A549 (cell line): ENCODE data around the gene PTPRN2. TPM values are rescaled to one million over a fixed set of nuclear protein-coding genes. Genes with fewer than 3 reads are reported as not detected.

ENCODE experiments used
- ATAC-seq, 2 experiments: fragments of 200-7000 bp in 1 of 2; fragments of >200 bp in 1 of 2; cut with Nextera tagmentation in 1 of 2; cut with Tn5 transposase in 1 of 2; 3 replicates each; pipeline versions ENCODE4 v1.8.0 to v1.9.1; 2018 to 2020; ENCODE audit warnings: mild to moderate bottlenecking in 1 of 2, moderate library complexity in 1 of 2
- CTCF ChIA-PET: fragments of 300-600 bp; sonication (Branson Sonifier 250); formaldehyde crosslinking; extraction: SDS; loops from one replicate; lab custom pipeline; 2021; ENCODE audit warnings: antibody characterized with exemption, inconsistent platforms; lab: Yijun Ruan, JAX
- POLR2A ChIA-PET: fragments of 350-600 bp; formaldehyde crosslinking; extraction: SDS; loops from one replicate; lab custom pipeline; 2021; ENCODE audit warnings: antibody characterized with exemption, inconsistent platforms; lab: Yijun Ruan, JAX
- DNase-seq, 2 experiments: peaks; one replicate each; pipeline versions ENCODE4 v3.0.0 to v3.0.0-alpha.2; 2011 to 2016; ENCODE audit warnings: low read depth in 1 of 2, low spot score in 1 of 2
- FAIRE-seq: peaks from 2 replicates; lab custom pipeline; 2011; peaks lifted over from hg19 to GRCh38; lab: Jason Lieb, UNC
- H3K27ac ChIP-seq, 2 experiments: fragments of >200 bp; sonication (Bioruptor Twin); formaldehyde crosslinking; 3 replicates each; pipeline ENCODE4 v1.5.1; 2016 to 2017
- H3K4me1 ChIP-seq: fragments of >200 bp; sonication (Bioruptor Twin); formaldehyde crosslinking; 3 replicates; pipeline ENCODE4 v1.6.1; 2016
- H3K4me2 ChIP-seq: fragments of >200 bp; sonication (Bioruptor Twin); formaldehyde crosslinking; 3 replicates; pipeline ENCODE4 v1.6.1; 2016
- H3K4me3 ChIP-seq: fragments of >200 bp; sonication (Bioruptor Twin); formaldehyde crosslinking; 3 replicates; pipeline ENCODE4 v1.5.1; 2016
- H3K9me3 ChIP-seq: fragments of >200 bp; sonication (Bioruptor Twin); formaldehyde crosslinking; 3 replicates; pipeline ENCODE4 v1.6.1; 2016
- CBX8 ChIP-seq: fragments of 200-600 bp; sonication (generic); IDR thresholded peaks from 2 replicates; pipeline ENCODE4 v1.6.1; 2016
- CEBPB ChIP-seq, 2 experiments: fragments of >200 bp in 1 of 2; sonication (Bioruptor Twin) in 1 of 2; formaldehyde crosslinking in 1 of 2; IDR thresholded peaks; 2 replicates each; pipeline ENCODE4 v1.6.1; 2012 to 2016
- E2F6 ChIP-seq: IDR thresholded peaks from 2 replicates; pipeline ENCODE4 v1.6.1; 2012; ENCODE audit warnings: low read depth, borderline replicate concordance
- EHMT2 ChIP-seq: fragments of 200-600 bp; sonication (generic); IDR thresholded peaks from 2 replicates; pipeline ENCODE4 v1.6.1; 2016; ENCODE audit warnings: antibody characterized with exemption, low read depth, mild to moderate bottlenecking, moderate library complexity
- ESRRA ChIP-seq: fragments of 150-350 bp; IDR thresholded peaks from 2 replicates; pipeline ENCODE4 v1.6.1; 2014; ENCODE audit warnings: mild to moderate bottlenecking, low read length, borderline replicate concordance
- FOXS1 ChIP-seq: fragments of 250-450 bp; sonication (Bioruptor Pico); IDR thresholded peaks from 2 replicates; pipeline ENCODE4 v1.5.0; 2020; ENCODE audit warnings: mild to moderate bottlenecking, moderate library complexity
- HOXB13 ChIP-seq: fragments of 250-450 bp; sonication (Bioruptor Pico); IDR thresholded peaks from 2 replicates; pipeline ENCODE4 v1.5.0; 2020; ENCODE audit warnings: low read depth, mild to moderate bottlenecking, moderate library complexity
- JUN ChIP-seq, 2 experiments: fragments of >200 bp; sonication (Bioruptor Twin); formaldehyde crosslinking; IDR thresholded peaks; 2 replicates in 1 of 2; 3 replicates in 1 of 2; pipeline ENCODE4 v1.6.1; 2016 to 2017
- JUNB ChIP-seq: fragments of >200 bp; sonication (Bioruptor Twin); formaldehyde crosslinking; IDR thresholded peaks from 2 replicates; pipeline ENCODE4 v1.6.1; 2016
- NFE2L2 ChIP-seq: fragments of 150-350 bp; conservative IDR thresholded peaks from 2 replicates; pipeline ENCODE4 v1.6.1; 2014; ENCODE audit warnings: low read length
- PHF8 ChIP-seq: fragments of 200-600 bp; sonication (generic); IDR thresholded peaks from 2 replicates; pipeline ENCODE4 v1.6.1; 2016; ENCODE audit warnings: low read depth, mild to moderate bottlenecking, antibody characterized with exemption, moderate library complexity, borderline replicate concordance
- POLR2A ChIP-seq: IDR thresholded peaks from 2 replicates; pipeline ENCODE4 v1.6.1; 2012; ENCODE audit warnings: mild to moderate bottlenecking, low read length
- RCOR1 ChIP-seq: fragments of 150-350 bp; IDR thresholded peaks from 2 replicates; pipeline ENCODE4 v1.6.1; 2014; ENCODE audit warnings: antibody characterized with exemption, low read length, low read depth
- SMC3 ChIP-seq: fragments of >200 bp; sonication (Bioruptor Twin); formaldehyde crosslinking; IDR thresholded peaks from 3 replicates; pipeline ENCODE4 v1.6.1; 2018; ENCODE audit warnings: inconsistent platforms
- USF2 ChIP-seq: fragments of 450-650 bp; IDR thresholded peaks from 2 replicates; pipeline ENCODE4 v1.6.1; 2014; ENCODE audit warnings: antibody characterized with exemption
- ZC3H11A ChIP-seq: fragments of 450-650 bp; IDR thresholded peaks from 2 replicates; pipeline ENCODE4 v1.6.1; 2014; ENCODE audit warnings: antibody characterized with exemption, mild to moderate bottlenecking
- ZFP36 ChIP-seq: fragments of 450-650 bp; IDR thresholded peaks from 2 replicates; pipeline ENCODE4 v1.6.1; 2014; ENCODE audit warnings: borderline replicate concordance; ENCODE audit not compliant: partially characterized antibody
- ZNF302 ChIP-seq: fragments of 250-450 bp; sonication (Bioruptor Pico); IDR thresholded peaks from 2 replicates; pipeline ENCODE4 v1.9.0; 2021; ENCODE audit warnings: inconsistent platforms, mild to moderate bottlenecking, moderate library complexity
- WGBS: methylation state at CpG from one replicate; pipeline ENCODE4 v1.1.6; 2017; ENCODE audit errors: missing lambda C conversion rate; 5-methylcytosine and 5-hydroxymethylcytosine counted together
- polyA plus RNA-seq, 4 experiments: library from polyadenylated mRNA; depleted of rRNA in 3 of 4; stranded (reverse); fragments of >200 nt; fragmentation: RNase III in 1 of 4; extraction: RNeasy Plus Mini Kit Qiagen cat#74134 plus additional on column Dnase treatment in 1 of 4; gene quantifications; 2 replicates in 3 of 4; 3 replicates in 1 of 4; pipeline ENCODE4 v1.2.3, GENCODE V29; 2011 to 2017
- TF ChIP-seq, protein P1 (sequence below): fragments of >200 bp; sonication (Bioruptor Twin); formaldehyde crosslinking; IDR thresholded peaks from 3 replicates; pipeline ENCODE4 v1.5.1; 2016
- TF ChIP-seq, protein P2 (sequence below): IDR thresholded peaks from 2 replicates; pipeline ENCODE4 v1.6.1; 2012

Gene PTPRN2
- polyA plus RNA-seq, 2 of the 4 experiments (the other 2 are of a cell fraction): 0.41 to 1.2 TPM

DNA sequence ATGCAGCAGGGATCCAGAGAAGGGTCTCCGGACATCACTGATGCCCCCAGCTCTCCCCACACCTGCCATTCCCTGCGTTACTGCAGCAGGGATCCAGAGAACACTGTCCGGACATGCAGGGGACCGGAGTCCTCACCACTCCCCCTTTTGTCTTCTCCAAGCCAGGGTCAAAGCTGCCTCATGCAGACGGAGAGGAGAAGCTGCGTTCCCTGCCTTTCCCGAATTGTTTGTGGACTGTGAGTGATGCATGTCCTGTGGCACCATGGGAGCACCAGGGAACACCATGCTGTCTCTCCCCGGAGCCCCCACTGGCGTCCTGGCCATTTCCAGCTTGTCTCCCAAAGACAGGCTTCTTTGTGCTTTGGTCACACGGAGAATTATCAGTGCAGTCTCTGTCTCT, 599.7 kb downstream of the PTPRN2 start:
- Histone ChIP-seq H3K4me3 (no peak overlapping the region), H3K4me2 (no peak overlapping the region), H3K27ac (no peak overlapping the region), H3K9me3 (no peaks in the 10 kb centered on the region), H3K4me1 (no peaks in the 10 kb centered on the region)
- no peak for ATAC-seq
- WGBS: 37% methylated on average over 10 of the region's 10 CpGs
- FAIRE-seq: no peak
- no peak for TF ChIP-seq CEBPB (IDR thresholded peaks at IDR 0.05)
- ChIA-PET POLR2A (no interaction called here), CTCF (interaction anchor here (0.7 kb wide), 1 partner anchor 50 kb away, joined by 3 read pairs; no protein-coding TSS in a partner anchor)
- DNase-seq: no peak

GRCh38 chr7:157986051-157986450, 601.6 kb downstream of the PTPRN2 start:
- POLR2A ChIA-PET: no interaction called here
- ATAC-seq: no peak
- DNase-seq: no peak
- Histone ChIP-seq H3K9me3 (no peaks in the 10 kb centered on the region), H3K4me3 (no peak overlapping the region), H3K4me1 (no peaks in the 10 kb centered on the region), H3K27ac (no peak overlapping the region), H3K4me2 (no peak overlapping the region)
- CTCF ChIA-PET: no interaction called here
- FAIRE-seq: no peak
- no peak for TF ChIP-seq ZFP36
- TF ChIP-seq POLR2A: no peak
- TF ChIP-seq NFE2L2: no peak
- TF ChIP-seq CBX8: no peak
- 23% methylated on average over 7 of the region's 12 CpGs for WGBS

DNA sequence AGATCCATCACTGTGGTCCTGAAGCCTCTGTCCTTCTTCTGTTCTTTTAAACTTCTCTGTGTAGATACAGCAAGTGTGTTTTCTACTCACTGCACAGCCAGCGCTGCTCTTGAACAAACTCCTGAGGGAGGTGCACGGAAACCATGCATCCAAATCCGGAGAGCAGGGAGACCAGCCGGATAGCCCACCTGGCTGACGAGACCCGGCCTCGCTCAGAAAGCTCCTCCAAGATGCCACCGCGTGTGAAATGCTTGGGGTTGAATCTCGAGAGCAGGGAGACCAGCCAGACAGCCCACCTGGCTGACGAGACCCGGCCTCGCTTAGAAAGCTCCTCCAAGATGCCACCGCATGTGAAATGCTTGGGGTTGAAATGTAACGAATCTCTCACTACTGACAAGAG, 602.0 kb downstream of the PTPRN2 start:
- WGBS: 71% methylated on average over 8 of the region's 15 CpGs
- TF ChIP-seq E2F6 (no peak), JUN (IDR thresholded peaks at IDR 0.05) (no peak), ESRRA (no peak), EHMT2 (no peak), ZNF302 (no peak), SMC3 (no peak), HOXB13 (no peak)
- TF ChIP-seq, protein P1, sequence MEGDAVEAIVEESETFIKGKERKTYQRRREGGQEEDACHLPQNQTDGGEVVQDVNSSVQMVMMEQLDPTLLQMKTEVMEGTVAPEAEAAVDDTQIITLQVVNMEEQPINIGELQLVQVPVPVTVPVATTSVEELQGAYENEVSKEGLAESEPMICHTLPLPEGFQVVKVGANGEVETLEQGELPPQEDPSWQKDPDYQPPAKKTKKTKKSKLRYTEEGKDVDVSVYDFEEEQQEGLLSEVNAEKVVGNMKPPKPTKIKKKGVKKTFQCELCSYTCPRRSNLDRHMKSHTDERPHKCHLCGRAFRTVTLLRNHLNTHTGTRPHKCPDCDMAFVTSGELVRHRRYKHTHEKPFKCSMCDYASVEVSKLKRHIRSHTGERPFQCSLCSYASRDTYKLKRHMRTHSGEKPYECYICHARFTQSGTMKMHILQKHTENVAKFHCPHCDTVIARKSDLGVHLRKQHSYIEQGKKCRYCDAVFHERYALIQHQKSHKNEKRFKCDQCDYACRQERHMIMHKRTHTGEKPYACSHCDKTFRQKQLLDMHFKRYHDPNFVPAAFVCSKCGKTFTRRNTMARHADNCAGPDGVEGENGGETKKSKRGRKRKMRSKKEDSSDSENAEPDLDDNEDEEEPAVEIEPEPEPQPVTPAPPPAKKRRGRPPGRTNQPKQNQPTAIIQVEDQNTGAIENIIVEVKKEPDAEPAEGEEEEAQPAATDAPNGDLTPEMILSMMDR: no peak
- TF ChIP-seq, protein P2, sequence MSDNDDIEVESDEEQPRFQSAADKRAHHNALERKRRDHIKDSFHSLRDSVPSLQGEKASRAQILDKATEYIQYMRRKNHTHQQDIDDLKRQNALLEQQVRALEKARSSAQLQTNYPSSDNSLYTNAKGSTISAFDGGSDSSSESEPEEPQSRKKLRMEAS: no peak
- CTCF ChIA-PET: interaction anchor here (1.5 kb wide), 1 partner anchor 80 kb away, joined by 3 read pairs; no protein-coding TSS in a partner anchor

DNA sequence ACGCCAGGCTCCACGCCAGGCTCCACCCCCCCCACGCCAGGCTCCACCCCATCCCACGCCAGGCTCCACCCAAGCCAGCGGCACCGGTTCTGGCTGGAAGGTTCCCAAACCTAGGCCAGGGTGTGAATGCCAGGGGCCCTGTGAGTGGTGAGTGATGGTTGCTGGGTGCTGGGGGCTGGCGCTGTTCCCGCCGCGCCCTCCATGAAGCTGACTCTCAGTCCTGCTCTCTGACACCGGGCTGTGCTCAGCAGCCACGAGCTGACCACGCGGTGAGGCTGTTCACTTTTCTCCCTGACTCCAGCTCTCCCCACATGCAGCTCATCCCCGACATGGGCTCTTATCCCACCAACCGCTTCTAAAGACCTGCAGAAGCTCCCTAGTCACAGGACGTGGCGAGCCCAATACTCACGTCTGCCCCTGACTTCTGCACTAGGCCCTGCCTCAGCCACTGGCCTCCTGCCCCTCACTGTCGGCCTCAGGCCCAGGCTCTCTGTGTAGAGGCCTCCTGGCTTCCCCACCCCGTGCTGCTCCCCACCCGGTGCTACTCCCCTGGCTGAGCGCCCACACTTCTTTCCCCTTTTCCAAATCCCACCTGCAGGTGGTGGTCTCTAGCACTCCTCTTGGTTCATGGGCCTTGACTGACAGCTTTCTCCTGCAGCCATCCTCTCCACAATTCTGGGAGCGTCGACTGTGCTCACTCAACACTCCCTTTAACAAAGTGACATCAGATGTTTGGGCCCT, 603.0 kb downstream of the PTPRN2 start:
- no peak for FAIRE-seq
- POLR2A ChIA-PET: no interaction called here
- Histone ChIP-seq H3K27ac (no peak overlapping the region), H3K4me2 (no peak overlapping the region), H3K4me3 (no peak overlapping the region), H3K4me1 (no peaks in the 10 kb centered on the region), H3K9me3 (no peaks in the 10 kb centered on the region)
- ATAC-seq: peak in 1 of 2 experiments; percentile 12; a peak in 1 of 6 replicates
- TF ChIP-seq E2F6 (no peak), RCOR1 (no peak), POLR2A (no peak), FOXS1 (CRISPR knock-in tag) (no peak), PHF8 (no peak), ZC3H11A (no peak), JUNB (no peak), USF2 (no peak)
- no peak for DNase-seq
- WGBS: 93% methylated on average over 17 of the region's 25 CpGs
- CTCF ChIA-PET: interaction anchor here (1.5 kb wide), 1 partner anchor 79 kb away, joined by 3 read pairs; no protein-coding TSS in a partner anchor

More for the DNA sequence above, 602.0 kb downstream of the PTPRN2 start:
- ATAC-seq (no peak), FAIRE-seq (no peak), DNase-seq (no peak)
- Histone ChIP-seq H3K27ac (no peak overlapping the region), H3K4me3 (no peak overlapping the region), H3K9me3 (no peaks in the 10 kb centered on the region), H3K4me2 (no peak overlapping the region), H3K4me1 (no peaks in the 10 kb centered on the region)
- POLR2A ChIA-PET: no interaction called here
